ENCODE data around the gene ART1. TPM values are rescaled to one million over a fixed set of nuclear protein-coding genes. Genes with fewer than 3 reads are reported as not detected.

The ART1 gene
- polyA plus RNA-seq, 1 donor (not counting 4 experiments of a cell fraction or from before 2014, with no cell fraction given) = not detected

DNA sequence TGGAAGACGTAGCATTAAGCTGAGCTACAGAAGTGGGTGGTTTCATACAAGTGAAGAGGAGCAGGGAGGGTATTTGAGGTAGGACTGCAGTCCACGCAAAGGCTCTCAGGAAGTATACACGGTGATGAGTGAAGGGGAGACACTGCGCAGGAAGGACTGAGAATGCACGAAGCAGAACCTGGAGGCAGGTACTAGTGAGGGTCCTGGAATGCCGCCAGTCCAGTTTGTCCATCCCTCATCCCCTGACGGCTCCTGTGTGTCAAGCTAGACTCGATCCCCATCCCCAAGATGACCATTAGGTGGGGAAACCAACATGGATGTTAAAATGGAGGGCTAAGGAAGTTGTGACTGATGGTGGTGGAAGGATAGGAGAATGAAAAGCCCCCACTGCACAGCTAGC lies 26.9 kb upstream of the ART1 start:
- dilution Hi-C loops (cut with MboI; ENCODE audit: extremely low pct_ligation_motif_present, low sequenced_read_pairs) = no loop called here
- no peak overlapping the region for H2AFZ ChIP-seq (ENCODE audit: control insufficient read depth, low read length)
- no peaks in the 10 kb centered on the region for H3K9me1 ChIP-seq (ENCODE audit: control insufficient read depth, extremely low read depth, insufficient read depth, low read length)
- no peak overlapping the region for H3K9ac ChIP-seq (ENCODE audit: control insufficient read depth, extremely low read depth, insufficient read depth, low read length)
- no peaks in the 10 kb centered on the region for H3K79me2 ChIP-seq (ENCODE audit: control insufficient read depth, insufficient read depth, low read length)
- FAIRE-seq (no peak), DNase-seq (ENCODE audit: low read depth, low spot score) (no peak)
- no peaks in the 10 kb centered on the region for H4K20me1 ChIP-seq (ENCODE audit: control insufficient read depth, extremely low read depth, insufficient read depth, low read length)
- H3K27ac ChIP-seq (ENCODE audit: control insufficient read depth, insufficient read depth, low read length) = no peak overlapping the region
- H3K4me3 ChIP-seq (ENCODE audit: control insufficient read depth in 2 of 3, extremely low read depth in 1 of 3, insufficient read depth in 2 of 3, low read depth in 1 of 3, low read length in 3 of 3) = no peak overlapping the region
- peaks cover 17% of the 10 kb centered on the region for H3K4me1 ChIP-seq (ENCODE audit: control insufficient read depth, extremely low read depth, insufficient read depth, low read length)
- no peaks in the 10 kb centered on the region for H3K9me3 ChIP-seq (ENCODE audit: control insufficient read depth, low read depth, low read length)
- H3K36me3 ChIP-seq (ENCODE audit: control insufficient read depth in 2 of 2, extremely low read depth in 1 of 2, insufficient read depth in 2 of 2, low read length in 2 of 2) = no peaks in the 10 kb centered on the region
- TF ChIP-seq CTCF (optimal IDR thresholded peaks at IDR 0.05 in 1 of 3, IDR thresholded peaks at IDR 0.05 in 1 of 3, conservative IDR thresholded peaks at IDR 0.05 in 1 of 3; ENCODE audit: extremely low read depth in 1 of 3, insufficient read depth in 2 of 3, low read length in 3 of 3) = no peak
- TF ChIP-seq EZH2 (IDR thresholded peaks at IDR 0.05; ENCODE audit: low read length) = no peak
- H3K27me3 ChIP-seq (ENCODE audit: control insufficient read depth, extremely low read depth, insufficient read depth, low read length) = peaks cover 4% of the 10 kb centered on the region
- H3K4me2 ChIP-seq (ENCODE audit: control insufficient read depth, extremely low read depth, insufficient read depth, low read depth, low read length) = no peak overlapping the region

- H3K4me2 ChIP-seq (ENCODE audit: control insufficient read depth, extremely low read depth, insufficient read depth, low read depth, low read length) = no peak overlapping the region
Measured at GRCh38 chr11:3622521-3622920, 22.4 kb upstream of the ART1 start.

More at GRCh38 chr11:3622521-3622920, 22.4 kb upstream of the ART1 start:
- dilution Hi-C loops (cut with MboI; ENCODE audit: extremely low pct_ligation_motif_present, low sequenced_read_pairs) = no loop called here
- DNase-seq (ENCODE audit: low read depth, low spot score) (no peak), FAIRE-seq (no peak)
- no peaks in the 10 kb centered on the region for H3K9me3 ChIP-seq (ENCODE audit: control insufficient read depth, low read depth, low read length)
- H3K79me2 ChIP-seq (ENCODE audit: control insufficient read depth, insufficient read depth, low read length) = no peaks in the 10 kb centered on the region
- peaks cover 4% of the 10 kb centered on the region for H3K27me3 ChIP-seq (ENCODE audit: control insufficient read depth, extremely low read depth, insufficient read depth, low read length)
- H3K4me1 ChIP-seq (ENCODE audit: control insufficient read depth, extremely low read depth, insufficient read depth, low read length) = no peaks in the 10 kb centered on the region
- no peaks in the 10 kb centered on the region for H3K36me3 ChIP-seq (ENCODE audit: control insufficient read depth in 2 of 2, extremely low read depth in 1 of 2, insufficient read depth in 2 of 2, low read length in 2 of 2)
- H3K9ac ChIP-seq (ENCODE audit: control insufficient read depth, extremely low read depth, insufficient read depth, low read length) = no peak overlapping the region
- no peak overlapping the region for H3K4me3 ChIP-seq (ENCODE audit: control insufficient read depth in 2 of 3, extremely low read depth in 1 of 3, insufficient read depth in 2 of 3, low read depth in 1 of 3, low read length in 3 of 3)
- no peak overlapping the region for H3K27ac ChIP-seq (ENCODE audit: control insufficient read depth, insufficient read depth, low read length)
- no peak overlapping the region for H2AFZ ChIP-seq (ENCODE audit: control insufficient read depth, low read length)
- no peaks in the 10 kb centered on the region for H3K9me1 ChIP-seq (ENCODE audit: control insufficient read depth, extremely low read depth, insufficient read depth, low read length)
- TF ChIP-seq CTCF (optimal IDR thresholded peaks at IDR 0.05 in 1 of 3, IDR thresholded peaks at IDR 0.05 in 1 of 3, conservative IDR thresholded peaks at IDR 0.05 in 1 of 3; ENCODE audit: extremely low read depth in 1 of 3, insufficient read depth in 2 of 3, low read length in 3 of 3) = no peak
- no peak for TF ChIP-seq EZH2 (IDR thresholded peaks at IDR 0.05; ENCODE audit: low read length)
- no peaks in the 10 kb centered on the region for H4K20me1 ChIP-seq (ENCODE audit: control insufficient read depth, extremely low read depth, insufficient read depth, low read length)
